Esophagus muscularis mucosa (tissue), 3 donors: Measurements from ENCODE around the gene F12.

Experiments used
- POLR2AphosphoS5 ChIP-seq, 2 donors: sonication (generic); formaldehyde crosslinking; IDR thresholded peaks; one replicate each; pipeline ENCODE4 v1.6.1; 2017; ENCODE audit warnings: antibody characterized with exemption in 2 of 2
- TF ChIP-seq, protein P1 (sequence below), 3 experiments: fragments of 200-600 bp in 2 of 3; fragments of 450-650 bp in 1 of 3; sonication (generic) in 2 of 3; IDR thresholded peaks; one replicate each; pipeline ENCODE4 v1.5.1; 2017 to 2019; ENCODE audit warnings: antibody characterized with exemption in 3 of 3, mild to moderate bottlenecking in 2 of 3, moderate library complexity in 1 of 3

DNA sequence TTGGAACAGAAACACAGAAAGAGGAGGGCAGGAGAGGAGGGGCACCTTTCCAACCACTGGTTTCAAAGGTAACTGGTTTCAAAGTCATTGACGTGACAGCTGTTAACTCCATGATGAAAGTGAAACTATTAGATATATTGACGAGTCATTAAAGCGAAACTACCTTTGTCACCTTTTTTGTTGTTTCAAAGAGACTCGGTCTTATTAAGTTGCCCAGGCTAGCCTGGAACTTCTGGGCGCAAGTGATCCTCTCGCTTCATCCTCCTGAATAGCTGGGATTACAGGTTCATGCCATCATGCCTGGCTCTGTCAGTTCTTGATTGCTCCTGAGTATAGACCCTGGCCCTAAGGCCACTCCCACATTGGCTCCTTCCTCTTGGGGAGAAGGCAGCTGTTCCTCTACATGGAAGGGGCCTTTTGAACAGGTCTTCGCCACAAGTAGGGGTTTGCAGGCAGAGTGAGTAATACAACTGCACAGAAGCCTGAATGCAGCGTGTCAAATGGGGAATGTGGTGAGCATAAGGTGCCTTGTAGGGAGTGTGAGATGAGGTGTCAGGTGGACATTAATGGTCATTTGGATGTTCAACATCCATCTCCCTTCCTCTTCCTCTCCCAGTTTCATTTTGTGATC lies 3.4 kb upstream of the F12 start:
- no peak for TF ChIP-seq POLR2AphosphoS5 (IDR thresholded peaks at IDR 0.05)
- TF ChIP-seq, protein P1, sequence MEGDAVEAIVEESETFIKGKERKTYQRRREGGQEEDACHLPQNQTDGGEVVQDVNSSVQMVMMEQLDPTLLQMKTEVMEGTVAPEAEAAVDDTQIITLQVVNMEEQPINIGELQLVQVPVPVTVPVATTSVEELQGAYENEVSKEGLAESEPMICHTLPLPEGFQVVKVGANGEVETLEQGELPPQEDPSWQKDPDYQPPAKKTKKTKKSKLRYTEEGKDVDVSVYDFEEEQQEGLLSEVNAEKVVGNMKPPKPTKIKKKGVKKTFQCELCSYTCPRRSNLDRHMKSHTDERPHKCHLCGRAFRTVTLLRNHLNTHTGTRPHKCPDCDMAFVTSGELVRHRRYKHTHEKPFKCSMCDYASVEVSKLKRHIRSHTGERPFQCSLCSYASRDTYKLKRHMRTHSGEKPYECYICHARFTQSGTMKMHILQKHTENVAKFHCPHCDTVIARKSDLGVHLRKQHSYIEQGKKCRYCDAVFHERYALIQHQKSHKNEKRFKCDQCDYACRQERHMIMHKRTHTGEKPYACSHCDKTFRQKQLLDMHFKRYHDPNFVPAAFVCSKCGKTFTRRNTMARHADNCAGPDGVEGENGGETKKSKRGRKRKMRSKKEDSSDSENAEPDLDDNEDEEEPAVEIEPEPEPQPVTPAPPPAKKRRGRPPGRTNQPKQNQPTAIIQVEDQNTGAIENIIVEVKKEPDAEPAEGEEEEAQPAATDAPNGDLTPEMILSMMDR (IDR thresholded peaks at IDR 0.05) = no peak
